ENCODE results near the gene PRKAG1.

The PRKAG1 gene

DNA sequence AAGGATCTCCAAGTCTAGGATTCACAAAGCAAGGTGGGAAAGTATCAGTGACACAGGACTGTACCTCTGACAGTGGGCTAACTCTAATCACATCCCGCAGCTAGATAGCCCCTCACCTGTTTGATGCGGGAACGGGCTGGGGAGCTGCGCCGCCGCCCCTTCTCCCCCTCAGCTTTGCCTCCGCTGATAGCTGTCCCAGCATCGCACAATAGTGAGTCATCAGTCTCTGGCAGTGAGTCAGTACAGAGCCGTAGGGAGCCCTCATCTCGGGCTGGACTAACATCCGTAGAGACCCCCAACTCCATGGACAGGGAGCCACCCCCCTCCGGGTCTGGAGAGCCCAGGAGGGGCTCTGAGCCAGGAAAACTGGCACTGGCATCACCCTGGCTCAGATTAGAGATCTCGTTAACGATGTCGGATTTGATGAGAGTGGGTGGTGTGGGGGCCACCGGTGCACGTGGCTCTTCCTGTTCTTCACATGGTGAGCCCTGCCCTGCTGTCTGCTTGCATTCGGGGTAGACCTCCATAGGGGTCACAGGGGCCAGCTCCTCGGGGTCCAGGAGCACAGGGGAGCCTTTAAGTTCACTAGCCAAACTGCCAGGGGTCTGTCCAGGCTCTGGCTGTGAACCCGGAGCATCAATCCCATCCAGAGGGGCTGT lies 31.1 kb upstream of the PRKAG1 start:
- DNase-seq (ENCODE audit: low read depth, low spot score): no peak

DNA sequence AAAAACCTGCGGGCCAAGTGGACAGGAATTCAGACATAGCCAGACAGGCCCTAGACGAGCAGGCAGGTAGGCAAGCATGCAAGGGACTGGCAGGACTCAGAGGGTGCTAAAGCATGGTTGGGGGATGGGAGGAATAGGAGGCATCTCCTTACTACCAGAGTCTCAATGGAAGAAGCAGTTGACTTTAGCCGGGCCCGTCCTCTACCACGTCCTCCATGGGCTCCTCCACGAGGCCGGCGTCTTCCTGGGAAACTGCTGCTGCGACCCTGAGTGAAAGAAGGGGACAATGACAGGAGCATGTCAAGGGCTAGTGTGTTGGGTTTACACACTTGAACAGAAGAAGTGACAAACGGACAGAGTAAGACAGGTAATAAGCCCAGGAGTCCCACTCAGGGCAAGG lies 30.4 kb upstream of the PRKAG1 start:
- DNase-seq (ENCODE audit: low read depth, low spot score): no peak

DNA sequence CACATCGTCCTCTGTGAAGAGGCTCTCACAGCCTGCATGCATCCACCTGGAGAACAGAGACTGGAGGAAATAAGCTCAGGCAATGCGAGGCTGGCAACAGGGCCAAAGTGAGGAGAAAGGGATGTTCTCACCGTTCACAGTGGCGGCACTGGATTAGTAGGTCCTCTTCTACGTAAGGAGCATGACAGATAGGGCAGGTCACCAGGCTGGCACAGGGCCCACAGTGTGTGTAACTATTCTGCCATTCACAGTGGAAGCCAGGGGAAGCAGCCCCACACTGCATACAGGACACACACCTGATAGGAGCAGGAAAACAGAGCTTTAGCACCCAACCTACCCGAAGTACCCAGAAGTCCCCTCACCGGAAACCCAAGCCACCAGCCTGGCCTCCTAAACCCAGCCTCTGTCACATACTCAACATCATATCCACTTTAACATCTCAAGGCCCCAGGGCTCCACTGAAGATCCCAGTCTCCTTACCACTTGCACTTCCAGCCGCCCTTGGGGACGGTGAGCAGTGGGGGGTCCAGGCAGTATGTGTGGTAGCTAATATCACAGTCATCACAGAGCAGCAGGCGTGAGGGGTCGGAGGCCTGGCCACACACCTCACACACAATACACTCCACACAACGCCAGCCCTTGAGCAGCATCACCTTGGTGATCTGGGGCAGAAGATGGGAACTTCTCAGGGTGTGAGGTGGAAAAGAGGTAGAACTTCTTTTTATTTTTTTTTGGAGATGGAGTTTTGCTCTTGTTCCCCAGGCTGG lies 27.7 kb upstream of the PRKAG1 start:
- DNase-seq (ENCODE audit: low read depth, low spot score): no peak

DNA sequence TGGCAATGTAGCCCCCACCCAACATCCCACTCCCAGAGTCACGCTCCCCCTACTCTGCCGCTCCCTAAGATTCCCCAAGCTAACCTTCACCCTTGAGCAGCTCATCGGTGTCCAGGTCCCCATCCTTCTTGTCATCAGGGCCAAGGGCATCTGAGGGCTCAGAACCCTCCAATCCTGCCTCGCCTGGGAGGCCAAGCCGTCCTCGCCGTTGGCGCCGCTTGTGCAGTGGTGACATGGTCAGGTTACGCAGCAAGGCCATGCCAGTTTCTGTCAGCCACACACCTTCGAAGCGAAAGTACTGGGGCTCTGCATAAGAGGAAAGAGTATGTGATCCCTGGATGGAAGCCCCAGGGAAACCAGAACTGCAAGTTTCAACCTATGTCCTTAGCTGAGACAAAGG lies 26.1 kb upstream of the PRKAG1 start:
- no peak for DNase-seq (ENCODE audit: low read depth, low spot score)

DNA sequence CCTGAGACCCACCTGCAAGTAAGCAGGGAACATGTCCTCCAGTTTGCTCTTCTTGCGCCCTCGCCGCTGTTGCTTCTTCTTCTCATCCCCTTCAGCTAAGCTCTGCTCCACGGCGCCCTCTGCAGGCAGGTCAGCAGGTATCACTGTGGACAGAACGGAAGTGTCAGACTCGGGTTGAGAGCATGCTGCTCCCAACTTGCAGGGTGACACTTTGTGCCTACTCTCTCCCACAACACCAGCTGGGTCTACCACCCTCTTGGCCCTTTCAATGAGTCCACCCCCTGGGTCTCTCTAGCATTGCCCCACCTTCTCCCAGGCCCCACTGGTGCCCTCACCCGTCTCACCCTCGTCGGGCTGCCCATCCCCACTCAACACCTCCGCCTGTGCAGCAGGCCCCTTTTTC lies 25.3 kb upstream of the PRKAG1 start:
- DNase-seq (ENCODE audit: low read depth, low spot score): peak; percentile 63

DNA sequence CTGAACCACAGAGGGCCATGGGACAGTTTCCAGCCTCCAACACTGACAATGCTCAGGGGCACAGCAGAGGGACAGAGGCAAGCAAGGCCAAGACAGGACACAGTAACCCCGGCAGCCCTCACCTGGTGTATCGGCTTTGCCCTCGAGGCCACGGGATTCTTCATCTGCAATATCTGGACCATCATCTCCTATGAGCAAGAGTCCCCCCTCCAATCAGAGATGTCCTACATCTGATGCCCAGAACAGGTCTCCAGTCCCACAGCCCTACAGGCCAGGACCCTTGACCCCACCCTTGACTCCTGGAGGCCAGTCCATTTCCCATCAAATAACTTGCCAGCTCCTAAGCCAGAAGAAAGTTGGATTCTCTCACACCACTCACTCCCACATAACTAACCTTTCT lies 24.7 kb upstream of the PRKAG1 start:
- no peak for DNase-seq (ENCODE audit: low read depth, low spot score)

DNA sequence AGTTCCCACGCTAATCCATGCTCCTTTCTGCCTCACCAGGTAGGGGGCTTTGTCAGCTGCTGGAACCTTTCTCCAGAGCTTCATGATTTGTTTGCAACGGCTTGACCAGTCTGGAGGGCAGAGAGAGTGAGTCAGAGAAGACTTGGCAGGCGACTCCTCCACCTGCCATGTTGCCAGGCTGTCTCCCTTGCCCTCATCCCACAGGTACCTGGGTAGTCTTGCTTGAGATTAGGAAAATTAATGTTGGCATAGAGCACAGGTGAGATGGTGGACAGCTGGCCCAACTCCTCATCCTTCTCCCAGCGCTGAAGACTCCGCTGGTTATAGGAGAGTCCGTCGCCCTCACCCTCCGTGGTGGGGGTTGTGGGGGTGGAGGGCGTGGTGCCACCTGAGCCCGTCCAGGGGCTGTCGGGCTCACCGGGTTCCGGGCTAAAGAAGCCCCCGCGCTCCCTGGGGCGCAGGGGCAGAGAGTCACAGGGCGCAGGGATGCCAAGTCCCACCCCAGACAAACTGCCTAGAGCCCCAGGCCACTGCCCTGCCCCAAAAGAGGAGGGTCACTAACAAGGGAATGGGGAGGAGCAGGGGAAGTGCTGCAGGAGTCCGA lies 23.4 kb upstream of the PRKAG1 start:
- no peak for DNase-seq (ENCODE audit: low read depth, low spot score)

DNA sequence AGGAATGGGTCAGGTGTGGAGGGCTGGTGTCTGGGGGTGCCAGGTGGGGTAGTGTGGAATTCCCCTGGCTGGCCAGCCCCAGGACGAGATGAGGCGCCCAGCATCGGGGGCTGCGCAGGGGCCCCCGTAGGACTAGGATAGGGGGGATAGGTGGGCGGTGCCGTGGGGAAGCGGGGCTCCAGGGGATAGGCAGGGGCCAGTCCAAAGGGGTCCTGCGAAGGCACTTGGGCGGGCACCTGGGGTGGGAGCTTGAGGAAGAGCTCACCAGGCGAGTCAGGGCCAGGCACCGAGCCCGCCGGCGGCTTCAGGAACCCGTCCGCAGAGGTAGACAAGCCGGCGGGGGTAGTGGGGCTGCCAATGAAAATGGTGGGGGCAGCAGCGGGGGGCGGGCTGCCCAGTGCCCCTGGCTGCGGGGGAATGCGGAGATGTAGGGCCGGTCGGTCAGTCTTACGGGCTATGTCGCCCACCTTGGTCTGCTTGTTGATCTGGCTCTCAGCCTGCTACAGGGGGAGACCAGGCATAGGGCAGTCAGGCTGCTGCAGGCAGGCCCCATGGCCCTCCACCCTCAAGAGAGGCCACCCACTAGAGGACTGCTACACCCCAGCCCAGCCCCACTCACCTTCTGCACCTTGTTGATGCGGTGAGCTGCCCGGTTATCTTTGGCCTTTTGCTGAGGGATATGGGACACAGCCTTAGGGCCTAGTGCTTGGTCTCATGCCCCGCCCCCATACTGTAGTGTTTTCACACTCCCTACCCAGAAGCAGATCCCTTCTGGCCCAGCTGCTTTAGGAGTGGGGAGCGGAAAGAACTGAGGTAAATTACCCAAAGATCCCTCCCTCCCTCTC lies 22.7 kb upstream of the PRKAG1 start:
- no peak for DNase-seq (ENCODE audit: low read depth, low spot score)

DNA sequence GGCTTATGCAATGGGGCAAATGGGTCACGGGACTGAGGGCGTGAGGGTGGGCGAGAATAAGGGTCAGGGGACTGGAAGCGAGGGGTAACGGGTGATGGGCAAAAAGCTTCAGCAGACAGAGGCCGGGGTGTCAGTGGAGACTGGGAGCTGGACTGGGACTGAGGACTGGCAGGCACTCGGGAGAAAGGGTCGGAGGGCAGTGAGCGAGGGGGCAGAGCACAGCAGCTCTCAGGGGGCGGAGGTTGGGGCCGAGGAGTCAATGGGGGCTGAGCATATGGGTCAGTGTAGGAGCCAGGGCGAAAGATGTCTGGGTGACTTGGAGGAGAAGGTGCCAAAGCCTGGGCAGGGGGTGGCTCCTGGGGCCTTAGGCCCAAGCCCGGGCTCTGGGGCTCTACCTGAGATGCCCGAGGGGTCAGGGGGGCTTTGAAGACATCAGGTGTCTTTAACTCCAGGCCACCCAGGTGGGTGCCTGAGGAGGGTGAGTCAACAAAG lies 21.8 kb upstream of the PRKAG1 start:
- no peak for DNase-seq (ENCODE audit: low read depth, low spot score)

DNA sequence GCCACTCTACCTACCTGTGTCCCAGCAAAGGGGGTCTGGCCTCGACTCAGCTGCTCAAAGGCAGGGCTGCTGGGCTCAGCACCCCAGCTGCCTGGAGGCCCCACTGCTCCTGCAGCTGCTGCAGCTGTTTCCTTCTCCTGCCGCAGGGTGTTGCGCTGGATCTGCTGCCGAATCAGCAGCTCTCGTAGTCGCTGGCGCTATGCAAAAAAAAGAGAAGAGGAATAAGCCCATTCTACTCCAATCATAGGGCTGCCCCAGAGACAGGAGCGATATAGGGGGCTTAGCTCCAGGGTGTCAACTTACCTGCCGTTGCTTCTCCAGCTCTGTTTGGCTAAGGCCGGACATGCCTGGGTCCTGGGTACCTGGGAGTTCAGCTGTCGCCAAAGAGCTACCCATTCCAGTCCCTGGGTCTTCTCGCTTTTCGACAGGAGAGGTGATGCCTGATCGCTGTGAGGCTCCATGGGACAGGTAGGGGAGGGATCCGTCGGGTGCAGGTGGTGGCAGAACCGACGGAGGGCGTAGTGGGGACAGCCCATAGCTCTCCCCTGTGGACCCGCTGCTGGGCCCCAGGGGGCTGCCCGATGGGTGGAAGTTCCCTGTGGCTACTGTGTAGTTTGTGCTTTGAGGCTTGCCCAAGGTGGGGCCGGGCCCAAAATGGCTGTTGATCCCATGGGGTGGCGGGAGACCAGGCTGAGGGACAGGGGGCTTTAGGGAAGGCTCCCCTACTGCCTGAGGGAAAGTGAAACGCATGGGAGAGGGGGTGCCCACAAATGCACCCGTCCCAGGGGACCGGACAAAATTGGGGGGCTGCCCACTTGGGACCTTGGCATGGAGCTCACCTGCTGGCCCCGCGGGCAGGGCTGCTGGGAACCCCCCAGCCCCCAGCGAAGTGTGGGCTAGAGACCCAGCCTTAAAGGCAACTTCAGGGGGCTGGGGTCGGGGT lies 21.1 kb upstream of the PRKAG1 start:
- no peak for DNase-seq (ENCODE audit: low read depth, low spot score)

DNA sequence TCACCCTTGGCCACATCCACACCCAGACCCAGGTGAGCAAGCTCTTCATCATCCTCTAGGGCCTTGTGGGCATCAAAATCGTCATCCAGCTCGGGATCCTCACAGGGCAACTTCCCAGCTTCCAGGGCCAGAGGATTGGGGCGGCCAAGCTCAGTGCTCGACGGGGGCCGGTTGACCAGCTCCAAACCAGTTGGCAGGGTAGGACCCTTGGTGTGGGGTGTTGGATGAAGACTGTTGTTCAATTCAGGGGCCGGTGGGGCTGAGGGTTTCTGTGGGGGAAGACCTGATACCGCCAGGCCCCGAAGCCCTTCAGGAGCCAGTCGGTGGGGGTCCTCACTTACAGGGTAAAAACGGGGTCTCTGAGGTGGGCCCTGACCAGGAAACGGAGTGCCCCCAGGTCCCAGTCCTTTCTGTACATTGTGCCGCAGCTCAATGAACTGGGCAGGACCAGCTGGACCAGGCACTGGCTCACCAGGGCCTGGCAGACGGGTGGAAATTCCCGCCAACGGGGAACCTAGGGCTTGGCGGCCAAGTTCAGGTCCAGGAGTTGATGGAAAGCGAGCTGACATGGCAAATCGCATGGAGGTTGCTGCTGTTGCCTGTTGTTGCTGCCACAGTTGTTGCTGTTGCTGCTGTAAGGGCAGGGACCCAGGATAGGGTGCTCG lies 19.8 kb upstream of the PRKAG1 start:
- DNase-seq (ENCODE audit: low read depth, low spot score): no peak

DNA sequence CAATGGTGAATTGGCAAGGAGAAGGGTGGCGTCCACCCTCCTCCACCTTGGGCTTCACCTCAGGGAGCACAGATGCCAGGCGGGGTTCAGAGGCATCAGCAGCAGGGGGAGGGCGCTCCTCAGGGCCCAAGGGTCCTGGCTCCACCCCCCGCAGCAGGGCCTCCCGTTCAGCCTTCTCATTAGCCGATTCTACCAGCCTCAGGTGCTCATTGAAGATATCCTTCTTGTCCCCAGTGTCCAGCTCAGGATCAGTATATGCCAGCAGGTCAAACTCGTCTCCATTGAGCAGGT lies 19.3 kb upstream of the PRKAG1 start:
- no peak for DNase-seq (ENCODE audit: low read depth, low spot score)

DNA sequence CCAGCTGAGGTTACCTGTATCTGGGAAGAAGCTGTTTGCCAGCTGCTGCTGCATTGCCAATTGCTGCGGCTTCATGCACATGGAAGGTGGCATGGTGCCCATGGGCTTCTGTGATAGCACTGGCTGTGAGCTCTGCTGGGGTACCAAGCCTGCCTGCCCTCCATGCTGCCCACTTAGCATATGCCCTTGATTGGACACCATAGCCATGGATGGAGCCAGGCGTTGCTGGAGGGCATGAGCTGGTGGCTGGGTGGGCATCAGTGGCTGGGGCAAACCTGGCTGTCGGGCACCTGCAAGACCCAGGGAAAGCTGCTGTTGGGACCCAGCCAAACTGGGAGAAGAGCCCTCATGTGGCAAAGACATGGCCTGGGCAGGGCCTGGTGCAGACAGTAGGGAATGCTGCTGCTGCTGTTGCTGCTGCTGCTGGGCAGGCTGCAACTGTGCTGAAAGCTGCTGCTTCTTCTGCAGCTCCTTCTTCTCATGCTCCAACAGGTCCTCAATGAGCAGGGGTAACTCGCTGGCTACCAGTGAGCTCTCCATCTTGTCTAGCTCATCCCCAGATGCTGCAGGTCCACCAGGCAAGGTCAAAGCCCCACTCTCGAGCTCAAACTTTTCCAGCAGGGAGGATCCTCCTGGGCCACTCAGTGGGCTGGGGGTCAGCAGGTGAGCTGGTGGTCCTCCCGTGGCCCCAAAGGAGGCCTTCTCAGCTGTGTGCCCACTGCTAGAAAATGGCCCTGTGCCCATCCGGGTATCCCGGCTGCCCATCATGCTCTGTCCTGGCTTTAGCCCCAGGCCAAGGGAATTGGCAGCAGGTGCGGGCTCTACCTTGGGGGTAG lies 18.8 kb upstream of the PRKAG1 start:
- no peak for DNase-seq (ENCODE audit: low read depth, low spot score)

DNA sequence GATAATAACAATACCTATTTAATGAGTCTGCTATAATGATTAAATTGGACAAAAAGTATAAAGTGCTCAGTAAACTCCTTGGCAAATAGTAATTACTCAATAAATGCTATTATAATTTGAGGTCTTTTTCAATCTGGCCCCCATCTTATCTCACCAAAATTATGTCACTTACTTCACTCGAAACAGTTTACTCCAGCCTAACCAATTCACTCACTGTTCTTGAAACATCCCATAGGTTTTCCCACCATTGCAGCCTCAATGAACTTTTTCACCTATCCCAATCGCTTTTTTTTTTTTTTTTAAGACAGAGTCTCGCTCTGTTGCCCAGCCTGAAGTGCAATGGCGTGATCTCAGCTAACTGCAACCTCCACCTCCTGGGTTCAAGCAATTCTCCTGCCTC lies 17.5 kb upstream of the PRKAG1 start:
- no peak for DNase-seq (ENCODE audit: low read depth, low spot score)

DNA sequence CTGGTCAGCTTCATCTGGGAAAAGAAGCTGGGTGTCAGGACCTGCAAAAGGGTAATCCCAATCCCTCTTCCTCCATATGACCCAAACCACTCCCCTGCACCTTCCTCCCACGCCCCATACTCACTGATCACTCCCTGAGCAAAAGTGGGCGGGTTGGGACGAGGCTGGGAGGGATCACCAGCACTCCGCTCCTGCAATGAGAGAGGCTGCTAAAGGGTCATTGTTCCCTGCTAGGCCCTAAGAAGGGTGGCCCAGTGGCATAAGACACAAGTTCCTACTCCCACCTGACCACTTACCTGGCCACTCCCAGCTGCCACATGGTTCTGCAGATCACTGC lies 15.7 kb upstream of the PRKAG1 start:
- no peak for DNase-seq (ENCODE audit: low read depth, low spot score)

DNA sequence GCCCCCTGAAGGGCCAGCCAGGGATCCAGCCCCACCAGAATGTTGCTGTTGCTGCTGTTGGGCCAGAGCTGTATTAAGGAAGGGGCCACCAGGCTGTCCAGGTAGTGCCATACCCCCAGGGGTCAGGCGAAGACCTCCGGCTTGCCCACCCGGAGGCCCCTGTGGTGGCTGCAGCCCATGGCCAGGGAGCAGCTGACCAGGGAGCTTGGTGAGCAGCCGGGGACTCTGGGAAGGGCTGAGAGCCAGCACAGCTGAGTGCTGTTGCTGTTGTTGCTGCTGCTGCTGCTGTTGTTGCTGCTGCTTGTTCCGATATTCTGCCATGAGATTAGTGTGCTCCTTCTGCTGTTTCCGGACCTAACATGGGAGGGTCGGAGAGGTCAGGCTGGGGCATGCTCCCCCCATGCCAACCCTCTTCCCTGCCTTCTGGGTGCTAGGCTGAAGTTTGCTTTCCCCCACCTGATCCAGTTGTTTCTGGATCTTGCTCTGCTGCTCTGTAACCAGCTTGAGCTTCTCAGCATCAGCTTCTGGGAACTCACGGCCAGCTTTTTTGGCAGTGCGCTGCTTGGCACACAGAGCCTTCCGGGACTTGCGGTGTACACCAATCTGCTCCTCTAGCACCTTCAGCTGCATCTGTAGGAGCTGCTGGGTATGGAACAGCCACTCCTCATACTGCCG lies 15.2 kb upstream of the PRKAG1 start:
- DNase-seq (ENCODE audit: low read depth, low spot score): no peak

DNA sequence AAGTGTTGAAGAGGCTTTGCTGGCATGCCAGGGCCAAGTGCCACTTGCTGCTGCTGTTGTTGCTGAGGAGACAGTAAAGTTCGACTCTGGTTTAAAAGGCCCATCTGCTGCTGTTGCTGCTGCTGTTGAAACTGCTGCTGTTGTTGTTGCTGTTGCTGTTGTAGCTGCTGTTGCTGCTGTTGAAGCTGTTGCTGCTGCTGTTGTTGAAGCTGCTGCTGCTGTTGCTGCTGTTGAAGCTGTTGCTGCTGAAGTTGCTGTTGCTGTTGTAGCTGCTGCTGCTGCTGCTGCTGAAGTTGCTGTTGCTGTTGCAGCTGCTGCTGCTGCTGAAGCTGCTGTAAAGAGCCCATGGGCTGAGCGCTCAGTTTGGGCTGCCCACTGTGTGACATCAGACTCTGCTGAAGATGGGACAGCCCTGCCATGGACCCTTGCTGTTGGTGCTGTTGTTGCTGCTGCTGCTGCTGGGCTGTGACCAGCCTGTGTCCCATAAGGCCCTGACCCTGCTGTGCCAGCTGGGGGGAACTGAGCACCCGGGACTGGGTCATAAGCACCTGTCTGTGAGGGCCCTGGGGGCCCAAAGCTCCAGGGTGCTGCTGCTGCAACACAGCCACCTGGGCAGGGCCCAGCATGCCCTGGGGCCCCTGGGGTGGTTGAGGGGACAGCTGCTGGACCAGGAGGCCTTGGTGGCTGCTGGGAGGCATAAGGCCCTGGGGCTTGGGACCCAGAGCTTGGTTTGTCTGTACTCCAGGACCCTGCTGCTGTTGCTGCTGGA lies 14.3 kb upstream of the PRKAG1 start:
- DNase-seq (ENCODE audit: low read depth, low spot score): no peak

DNA sequence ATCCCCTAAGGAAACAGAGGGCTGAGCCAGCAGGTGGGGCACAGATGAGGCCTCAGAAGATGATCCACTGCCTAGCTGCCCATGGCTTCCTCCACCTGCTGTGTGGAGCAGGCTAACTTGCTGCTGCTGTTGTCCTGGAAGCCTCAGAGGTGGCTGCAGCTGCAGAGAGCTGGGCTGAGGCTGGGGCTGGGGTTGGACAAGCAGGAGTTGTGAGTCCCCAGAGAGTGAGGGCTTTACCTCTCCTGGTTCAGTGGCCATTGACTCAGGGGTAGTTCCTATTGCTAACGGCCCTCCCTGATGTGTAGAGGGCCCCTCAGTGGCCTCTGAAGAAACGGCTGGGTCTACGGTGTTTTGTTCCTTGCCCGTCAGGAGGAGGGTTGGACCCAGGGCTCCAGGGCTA lies 13.7 kb upstream of the PRKAG1 start:
- DNase-seq (ENCODE audit: low read depth, low spot score): no peak

Data from ELF-1 (cell line).